ENCODE data around the gene RPUSD1. TPM values are rescaled to one million over a fixed set of nuclear protein-coding genes. Genes with fewer than 3 reads are reported as not detected.

RPUSD1 gene
- total RNA-seq, 4 donors from 2014 or later, result 13.4 to 25.8 (median 22.1) TPM

DNA sequence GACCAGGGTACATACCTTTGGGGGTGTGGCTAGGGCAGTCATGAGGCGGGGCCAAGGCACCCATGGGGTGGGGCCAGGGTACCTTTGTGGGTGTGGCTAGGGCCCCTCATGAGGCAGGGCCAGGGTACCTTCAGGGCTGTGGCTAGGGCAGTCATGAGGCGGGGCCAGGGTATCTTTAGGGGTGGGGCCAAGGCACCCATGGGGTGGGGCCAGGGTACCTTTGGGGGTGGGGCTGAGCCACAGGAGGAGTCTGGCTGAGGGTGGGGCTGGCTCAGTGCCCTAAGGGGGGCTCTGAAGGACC lies 8.9 kb upstream of the RPUSD1 start:
- no peak for ATAC-seq
- Histone ChIP-seq H3K36me3 (peaks cover 0 to 7% of the 10 kb centered on the region in 2 donors), H3K4me1 (no peaks in the 10 kb centered on the region), H3K27me3 (peaks cover 66% of the 10 kb centered on the region), H3K4me3 (no peak overlapping the region), H3K27ac (no peak overlapping the region), H3K9me3 (no peaks in the 10 kb centered on the region)
- no CpG with 5 or more reads among the region's 2 CpGs for WGBS, 2 donors (ENCODE audit: low coverage in 1 of 2)
- no peak for TF ChIP-seq POLR2A (IDR thresholded peaks at IDR 0.05)
- no peak for TF ChIP-seq POLR2AphosphoS5 (IDR thresholded peaks at IDR 0.05)
- TF ChIP-seq, protein P1, sequence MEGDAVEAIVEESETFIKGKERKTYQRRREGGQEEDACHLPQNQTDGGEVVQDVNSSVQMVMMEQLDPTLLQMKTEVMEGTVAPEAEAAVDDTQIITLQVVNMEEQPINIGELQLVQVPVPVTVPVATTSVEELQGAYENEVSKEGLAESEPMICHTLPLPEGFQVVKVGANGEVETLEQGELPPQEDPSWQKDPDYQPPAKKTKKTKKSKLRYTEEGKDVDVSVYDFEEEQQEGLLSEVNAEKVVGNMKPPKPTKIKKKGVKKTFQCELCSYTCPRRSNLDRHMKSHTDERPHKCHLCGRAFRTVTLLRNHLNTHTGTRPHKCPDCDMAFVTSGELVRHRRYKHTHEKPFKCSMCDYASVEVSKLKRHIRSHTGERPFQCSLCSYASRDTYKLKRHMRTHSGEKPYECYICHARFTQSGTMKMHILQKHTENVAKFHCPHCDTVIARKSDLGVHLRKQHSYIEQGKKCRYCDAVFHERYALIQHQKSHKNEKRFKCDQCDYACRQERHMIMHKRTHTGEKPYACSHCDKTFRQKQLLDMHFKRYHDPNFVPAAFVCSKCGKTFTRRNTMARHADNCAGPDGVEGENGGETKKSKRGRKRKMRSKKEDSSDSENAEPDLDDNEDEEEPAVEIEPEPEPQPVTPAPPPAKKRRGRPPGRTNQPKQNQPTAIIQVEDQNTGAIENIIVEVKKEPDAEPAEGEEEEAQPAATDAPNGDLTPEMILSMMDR (IDR thresholded peaks at IDR 0.05), result no peak
- no peak for TF ChIP-seq EP300 (IDR thresholded peaks at IDR 0.05)

DNA sequence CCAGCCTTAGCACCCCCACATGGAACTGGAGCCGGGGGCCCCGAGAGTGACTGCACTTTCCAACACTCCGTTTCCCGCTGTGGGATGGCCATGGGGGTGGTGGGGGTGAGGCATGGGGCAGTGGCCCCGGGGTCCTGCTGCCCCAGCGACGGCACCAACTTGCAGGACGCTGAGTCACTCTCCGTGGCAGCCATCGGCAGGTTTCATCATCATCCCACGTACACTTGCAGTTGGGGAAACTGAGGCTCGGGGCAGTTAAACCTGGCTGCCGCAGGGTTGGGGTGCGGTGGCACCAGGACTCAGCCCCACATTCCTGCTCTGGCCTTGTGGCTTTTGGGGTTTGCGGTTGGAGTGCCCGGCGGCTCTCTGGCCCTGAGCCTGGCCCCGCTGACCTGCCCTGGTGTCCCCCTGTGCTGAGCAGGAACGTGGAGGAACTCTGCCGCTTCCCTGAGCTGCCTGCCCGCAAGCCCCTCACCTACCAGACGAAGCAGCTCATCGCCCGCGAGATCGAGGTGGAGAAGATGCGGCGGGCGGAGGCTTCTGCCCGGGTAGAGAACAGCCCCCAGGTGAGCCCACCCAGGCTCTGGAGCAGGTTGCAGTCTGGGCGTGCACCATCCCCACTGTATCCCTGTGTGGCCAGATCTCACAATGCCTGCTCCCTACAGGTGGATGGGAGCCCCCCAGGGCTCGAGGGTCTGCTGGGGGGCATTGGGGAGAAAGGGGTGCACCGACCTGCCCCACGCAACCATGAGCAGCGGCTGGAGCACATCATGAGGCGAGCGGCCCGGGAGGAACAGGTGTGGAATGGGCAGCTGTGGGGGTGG lies 8.3 kb upstream of the RPUSD1 start:
- Histone ChIP-seq H3K36me3 (peaks cover 0 to 12% of the 10 kb centered on the region in 2 donors), H3K4me1 (no peaks in the 10 kb centered on the region), H3K4me3 (no peak overlapping the region), H3K9me3 (no peaks in the 10 kb centered on the region), H3K27me3 (peaks cover 61% of the 10 kb centered on the region), H3K27ac (no peak overlapping the region)
- WGBS, 2 donors (ENCODE audit: low coverage in 1 of 2), result no CpG with 5 or more reads among the region's 38 CpGs
- no peak for ATAC-seq
- no peak for TF ChIP-seq EP300 (IDR thresholded peaks at IDR 0.05)
- TF ChIP-seq POLR2AphosphoS5 (IDR thresholded peaks at IDR 0.05), result no peak
- TF ChIP-seq, protein P1 (IDR thresholded peaks at IDR 0.05), result no peak
- no peak for TF ChIP-seq POLR2A (IDR thresholded peaks at IDR 0.05)

DNA sequence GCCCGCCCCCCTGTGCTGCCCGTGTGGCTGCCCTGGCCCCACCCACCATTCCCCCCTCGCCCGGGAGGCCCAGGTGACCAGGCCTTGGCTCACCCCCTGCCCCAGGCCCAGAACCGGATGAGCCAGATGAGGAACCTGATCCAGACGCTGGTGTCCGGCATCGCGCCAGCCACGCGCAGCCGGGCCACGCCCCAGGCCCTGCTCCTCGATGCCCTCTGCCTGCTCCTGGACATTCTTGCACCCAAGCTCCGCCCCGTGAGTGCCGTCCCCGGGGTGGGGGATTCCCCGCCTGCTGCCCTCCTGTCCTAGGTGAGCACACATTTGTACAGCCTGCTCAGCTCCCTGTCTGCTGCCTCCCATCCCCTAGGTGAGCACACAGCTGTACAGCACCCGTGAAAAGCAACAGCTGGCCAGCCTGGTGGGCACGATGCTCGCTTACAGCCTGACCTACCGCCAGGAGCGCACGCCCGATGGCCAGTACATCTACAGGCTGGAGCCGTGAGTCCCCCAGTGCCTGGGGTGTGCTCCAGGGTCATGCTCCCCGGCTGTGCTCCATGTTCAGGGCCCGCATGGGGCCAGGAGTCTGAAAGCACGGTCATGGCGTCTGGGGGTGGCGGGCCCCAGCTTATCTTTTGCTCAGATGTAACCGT lies 7.5 kb upstream of the RPUSD1 start:
- WGBS, 2 donors (ENCODE audit: low coverage in 1 of 2), result no CpG with 5 or more reads among the region's 33 CpGs
- H3K36me3 ChIP-seq, result peaks cover 0 to 20% of the 10 kb centered on the region in 2 donors
- no peak for ATAC-seq

DNA sequence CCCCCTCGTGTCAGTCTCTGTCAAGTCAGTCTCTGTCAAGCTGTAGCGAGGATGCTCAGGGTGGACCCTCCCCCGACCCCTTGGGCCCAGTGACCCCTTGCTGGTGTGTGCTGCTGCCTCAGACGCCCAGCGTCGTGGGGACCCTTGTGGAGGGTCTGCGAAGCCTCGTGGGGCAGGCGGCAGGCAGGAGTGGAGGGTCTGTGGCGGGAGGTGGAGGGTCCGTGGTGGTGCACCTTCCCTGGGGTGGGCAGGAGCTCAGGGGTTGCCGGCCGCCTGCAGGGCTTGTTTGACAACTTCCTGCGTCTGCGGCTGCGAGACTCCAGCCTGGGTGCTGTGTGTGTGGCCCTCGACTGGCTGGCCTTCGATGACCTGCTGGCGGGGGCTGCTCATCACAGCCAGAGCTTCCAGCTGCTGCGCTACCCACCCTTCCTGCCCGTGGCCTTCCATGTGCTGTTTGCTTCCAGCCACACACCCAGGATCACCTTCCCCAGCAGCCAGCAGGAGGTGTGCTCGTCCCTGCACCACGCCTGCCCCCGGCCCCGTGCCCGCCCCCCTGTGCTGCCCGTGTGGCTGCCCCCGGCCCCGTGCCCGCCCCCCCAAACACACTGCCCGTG lies 6.8 kb upstream of the RPUSD1 start:
- TF ChIP-seq, protein P1 (IDR thresholded peaks at IDR 0.05), result no peak
- TF ChIP-seq EP300 (IDR thresholded peaks at IDR 0.05) (no peak), POLR2A (IDR thresholded peaks at IDR 0.05) (no peak), POLR2AphosphoS5 (IDR thresholded peaks at IDR 0.05) (no peak)
- H3K27me3 ChIP-seq, result peaks cover 45% of the 10 kb centered on the region
- H3K27ac ChIP-seq, result no peak overlapping the region
- no peaks in the 10 kb centered on the region for H3K9me3 ChIP-seq
- no peak for ATAC-seq
- H3K4me3 ChIP-seq, result no peak overlapping the region
- peaks cover 0 to 23% of the 10 kb centered on the region in 2 donors for H3K36me3 ChIP-seq
- 83% methylated on average over 2 of the region's 31 CpGs; no CpG with 5 or more reads in 1 of the 2 donors for WGBS, 2 donors (ENCODE audit: low coverage in 1 of 2)
- H3K4me1 ChIP-seq, result no peaks in the 10 kb centered on the region

More for the DNA sequence above, 7.5 kb upstream of the RPUSD1 start:
- Histone ChIP-seq H3K9me3 (no peaks in the 10 kb centered on the region), H3K4me1 (no peaks in the 10 kb centered on the region), H3K4me3 (no peak overlapping the region), H3K27ac (no peak overlapping the region), H3K27me3 (peaks cover 53% of the 10 kb centered on the region)
- TF ChIP-seq POLR2A (IDR thresholded peaks at IDR 0.05), result no peak
- no peak for TF ChIP-seq POLR2AphosphoS5 (IDR thresholded peaks at IDR 0.05)
- TF ChIP-seq, protein P1 (IDR thresholded peaks at IDR 0.05), result no peak
- TF ChIP-seq EP300 (IDR thresholded peaks at IDR 0.05), result no peak

All from gastroesophageal sphincter (tissue), 4 donors.